SK-N-MC (cell line): ENCODE data around the gene ZDHHC20.

Experiments used
- EZH2 ChIP-seq: fragments of 200-600 bp; sonication (generic); IDR thresholded peaks from one replicate; pipeline ENCODE4 v1.6.1; 2017; ENCODE audit warnings: antibody characterized with exemption
- POLR2AphosphoS5 ChIP-seq: IDR thresholded peaks from 2 replicates; pipeline ENCODE4 v1.6.1; 2012; ENCODE audit warnings: mild to moderate bottlenecking, low read depth, low read length, borderline replicate concordance

GRCh38 chr13:21361706-21362105 is 97.4 kb downstream of the ZDHHC20 start:
- TF ChIP-seq POLR2AphosphoS5 (no peak), EZH2 (no peak)
